H9 (cell line): Measurements from ENCODE around the gene HYAL1. TPM values are rescaled to one million over a fixed set of nuclear protein-coding genes. Genes with fewer than 3 reads are reported as not detected.

Source experiments
- DNase-seq: peaks from one replicate; pipeline ENCODE4 v3.0.0-alpha.2; 2017
- H2AFZ ChIP-seq: one replicate; pipeline ENCODE4 v1.6.1; 2013; ENCODE audit warnings: mild to moderate bottlenecking, low read length, control low read depth, moderate library complexity
- H2AK5ac ChIP-seq: 2 replicates; pipeline ENCODE4 v1.6.1; 2013; ENCODE audit warnings: low read length, control low read depth, mixed read lengths; ENCODE audit not compliant: insufficient read length
- H2BK120ac ChIP-seq: one replicate; pipeline ENCODE4 v1.6.1; 2013; ENCODE audit warnings: low read depth, mild to moderate bottlenecking, low read length, control low read depth, inconsistent platforms; ENCODE audit not compliant: poor library complexity, severe bottlenecking
- H2BK12ac ChIP-seq: 2 replicates; pipeline ENCODE4 v1.6.1; 2013; ENCODE audit warnings: low read length, control low read depth, mixed read lengths, low read depth; ENCODE audit not compliant: insufficient read length
- H2BK15ac ChIP-seq: 2 replicates; pipeline ENCODE4 v1.6.1; 2013; ENCODE audit warnings: low read depth, low read length, control low read depth
- H2BK20ac ChIP-seq: one replicate; pipeline ENCODE4 v1.6.1; 2013; ENCODE audit warnings: low read depth, mild to moderate bottlenecking, low read length, control low read depth, inconsistent platforms; ENCODE audit not compliant: poor library complexity, severe bottlenecking
- H2BK5ac ChIP-seq: 2 replicates; pipeline ENCODE4 v1.6.1; 2013; ENCODE audit warnings: low read length, control low read depth, mixed read lengths; ENCODE audit not compliant: insufficient read length
- H3K14ac ChIP-seq: 2 replicates; pipeline ENCODE4 v1.6.1; 2013; ENCODE audit warnings: low read length, control low read depth; ENCODE audit not compliant: insufficient read depth
- H3K18ac ChIP-seq: 2 replicates; pipeline ENCODE4 v1.6.1; 2013; ENCODE audit warnings: low read depth, mild to moderate bottlenecking, mixed read lengths, low read length, control low read depth; ENCODE audit not compliant: insufficient read length
- H3K23ac ChIP-seq: 2 replicates; pipeline ENCODE4 v1.6.1; 2013; ENCODE audit warnings: low read length, control low read depth, mixed read lengths, low read depth; ENCODE audit not compliant: insufficient read length
- H3K23me2 ChIP-seq: 2 replicates; pipeline ENCODE4 v1.6.1; 2013; ENCODE audit warnings: low read depth, mild to moderate bottlenecking, mixed read lengths, low read length, control low read depth; ENCODE audit not compliant: insufficient read length, poor library complexity, severe bottlenecking
- H3K27ac ChIP-seq: 2 replicates; pipeline ENCODE4 v1.5.1; 2013; ENCODE audit warnings: low read length, control low read depth, mixed read lengths, low read depth; ENCODE audit not compliant: insufficient read length
- H3K27me3 ChIP-seq: 2 replicates; pipeline ENCODE4 v1.6.1; 2013; ENCODE audit warnings: low read length, control low read depth, inconsistent platforms; ENCODE audit not compliant: insufficient read depth
- H3K4ac ChIP-seq: 2 replicates; pipeline ENCODE4 v1.6.1; 2013; ENCODE audit warnings: low read depth, mild to moderate bottlenecking, control low read depth, inconsistent platforms, low read length, moderate library complexity
- H3K4me1 ChIP-seq: 2 replicates; pipeline ENCODE4 v1.6.1; 2013; ENCODE audit warnings: low read length, control low read depth, inconsistent platforms; ENCODE audit not compliant: insufficient read depth
- H3K4me2 ChIP-seq: 2 replicates; pipeline ENCODE4 v1.6.1; 2013; ENCODE audit warnings: low read length, control low read depth, mixed read lengths; ENCODE audit not compliant: insufficient read length, insufficient read depth
- H3K56ac ChIP-seq: 2 replicates; pipeline ENCODE4 v1.6.1; 2013; ENCODE audit warnings: low read depth, mild to moderate bottlenecking, mixed read lengths, low read length, control low read depth; ENCODE audit not compliant: insufficient read length
- H3K79me1 ChIP-seq: 2 replicates; pipeline ENCODE4 v1.6.1; 2013; ENCODE audit warnings: low read depth, mild to moderate bottlenecking, moderate library complexity, low read length, control low read depth, inconsistent platforms; ENCODE audit not compliant: insufficient read depth, poor library complexity, severe bottlenecking
- H3K79me2 ChIP-seq: 2 replicates; pipeline ENCODE4 v1.6.1; 2013; ENCODE audit warnings: low read length, control low read depth, inconsistent platforms; ENCODE audit not compliant: insufficient read depth
- H3K9ac ChIP-seq: 2 replicates; pipeline ENCODE4 v1.6.1; 2013; ENCODE audit warnings: low read length, control low read depth, mixed read lengths; ENCODE audit not compliant: insufficient read length; ENCODE audit errors: extremely low read depth
- H3K9me3 ChIP-seq: one replicate; pipeline ENCODE4 v1.6.1; 2013; ENCODE audit warnings: low read depth, low read length, inconsistent platforms; ENCODE audit not compliant: control insufficient read depth
- H3T11ph ChIP-seq: one replicate; pipeline ENCODE4 v1.6.1; 2013; ENCODE audit warnings: mild to moderate bottlenecking, low read length, control low read depth, inconsistent platforms
- H4K20me1 ChIP-seq: one replicate; pipeline ENCODE4 v1.6.1; 2013; ENCODE audit not compliant: control insufficient read depth, insufficient read length, insufficient read depth
- H4K5ac ChIP-seq: 2 replicates; pipeline ENCODE4 v1.6.1; 2013; ENCODE audit warnings: low read depth, mild to moderate bottlenecking, mixed read lengths, low read length, control low read depth; ENCODE audit not compliant: insufficient read length
- H4K8ac ChIP-seq: replicated peaks from 2 replicates; pipeline ENCODE4 v1.6.1; 2013; ENCODE audit warnings: low read length, control low read depth, mixed read lengths, low read depth; ENCODE audit not compliant: insufficient read length
- H4K91ac ChIP-seq: 2 replicates; pipeline ENCODE4 v1.6.1; 2013; ENCODE audit warnings: low read depth, mild to moderate bottlenecking, moderate library complexity, mixed read lengths, low read length, control low read depth; ENCODE audit not compliant: insufficient read length
- H3K27ac Mint-ChIP-seq, 3 experiments: 2 replicates in 2 of 3; 3 replicates in 1 of 3; pipeline ENCODE4 v1.8.0; 2020 to 2021; ENCODE audit warnings: mixed read lengths in 3 of 3, mild to moderate bottlenecking in 1 of 3, moderate library complexity in 1 of 3
- H3K27me3 Mint-ChIP-seq: 2 replicates; pipeline ENCODE4 v1.8.0; 2021; ENCODE audit warnings: low read depth, mild to moderate bottlenecking, moderate library complexity, mixed read lengths
- H3K36me3 Mint-ChIP-seq, 3 experiments: 2 replicates in 2 of 3; 3 replicates in 1 of 3; pipeline ENCODE4 v1.8.0; 2020 to 2021; ENCODE audit warnings: low read depth in 3 of 3, mixed read lengths in 3 of 3; ENCODE audit not compliant: insufficient read depth in 1 of 3
- H3K4me1 Mint-ChIP-seq, 2 experiments: 2 replicates each; pipeline ENCODE4 v1.8.0; 2020; ENCODE audit warnings: mixed read lengths in 2 of 2
- H3K4me3 Mint-ChIP-seq, 2 experiments: 2 replicates in 1 of 2; 3 replicates in 1 of 2; pipeline ENCODE4 v1.8.0; 2020 to 2021; ENCODE audit warnings: mild to moderate bottlenecking in 2 of 2, mixed read lengths in 2 of 2, moderate library complexity in 1 of 2
- H3K9me3 Mint-ChIP-seq, 2 experiments: 2 replicates in 1 of 2; 3 replicates in 1 of 2; pipeline ENCODE4 v1.8.0; 2020; ENCODE audit warnings: mild to moderate bottlenecking in 2 of 2, mixed read lengths in 2 of 2, moderate library complexity in 1 of 2
- CTCF ChIP-seq: fragments of 200-600 bp; sonication (generic); conservative IDR thresholded peaks from 3 replicates; pipeline ENCODE4 v1.8.0; 2021; ENCODE audit warnings: antibody characterized with exemption, mild to moderate bottlenecking
- WGBS: extraction: QIAGEN DNeasy Blood & Tissue Kit; methylation state at CpG from one replicate; pipeline ENCODE4 v1.1.7; 2013; ENCODE audit warnings: missing lambda C conversion rate, low lambda C conversion rate, mixed read lengths; ENCODE audit not compliant: insufficient read length; ENCODE audit errors: extremely low coverage; 5-methylcytosine and 5-hydroxymethylcytosine counted together
- total RNA-seq: library from RNA; stranded (reverse); gene quantifications from 2 replicates; pipeline ENCODE4 v1.2.1, GENCODE V29; 2021

The HYAL1 gene
- total RNA-seq, 1 experiment from 2014 or later, result 2.0 TPM

DNA sequence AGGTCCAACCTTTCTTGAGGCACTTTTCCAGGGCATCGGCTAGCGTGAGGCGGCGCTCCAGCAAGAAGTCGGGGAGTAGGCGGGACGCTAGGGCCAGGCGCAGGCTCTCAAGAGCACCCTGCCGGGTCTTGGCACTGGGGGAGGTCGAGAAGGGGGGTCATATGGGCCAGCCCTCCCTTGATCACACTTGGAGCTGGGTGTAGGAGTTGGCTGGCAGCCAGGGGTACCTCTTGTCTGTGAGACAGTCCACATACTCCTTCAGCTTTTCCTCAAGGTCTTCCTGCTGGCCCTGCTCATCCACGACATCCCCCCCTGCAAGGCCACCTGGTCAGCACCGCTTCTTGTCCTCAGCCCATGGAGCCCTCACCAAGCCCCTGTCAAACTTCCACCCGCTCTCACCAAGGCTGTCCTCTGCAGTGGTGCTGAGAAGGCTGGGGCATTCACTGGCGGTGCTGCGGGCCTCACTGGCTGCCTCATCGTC, 13.2 kb downstream of the HYAL1 start:
- TF ChIP-seq CTCF, result no peak
- H4K91ac ChIP-seq, result no peak overlapping the region
- H3K79me1 ChIP-seq, result no peaks in the 10 kb centered on the region
- no peak overlapping the region for H3K27ac ChIP-seq
- H3K27me3 Mint-ChIP-seq, result no peaks in the 10 kb centered on the region
- no CpG with 5 or more reads among the region's 16 CpGs for WGBS
- no peak overlapping the region for H2BK20ac ChIP-seq
- peaks cover 26 to 44% (median 40%) of the 10 kb centered on the region in 3 experiments; a peak in 6 of 7 replicates for H3K36me3 Mint-ChIP-seq
- peaks cover 11% of the 10 kb centered on the region in 2 experiments for H3K4me1 Mint-ChIP-seq
- no peak overlapping the region for H4K8ac ChIP-seq
- H4K5ac ChIP-seq, result no peak overlapping the region
- H4K20me1 ChIP-seq, result no peaks in the 10 kb centered on the region
- no peak overlapping the region for H2AK5ac ChIP-seq
- no peak overlapping the region for H3K14ac ChIP-seq
- peak overlapping the region; percentile 55 to 82; a peak in 4 of 5 replicates for H3K4me3 Mint-ChIP-seq
- no peak overlapping the region for H3K18ac ChIP-seq
- H3K79me2 ChIP-seq, result peaks cover 3% of the 10 kb centered on the region; the same call in 1 of the 2 replicates
- H3K4me2 ChIP-seq, result no peak overlapping the region
- no peaks in the 10 kb centered on the region; a peak in 1 of 5 replicates for H3K9me3 Mint-ChIP-seq
- no peak overlapping the region for H3K9ac ChIP-seq
- H3K23me2 ChIP-seq, result peaks cover 5% of the 10 kb centered on the region
- no peaks in the 10 kb centered on the region for H3K27me3 ChIP-seq
- DNase-seq, result no peak
- no peak overlapping the region for H2BK15ac ChIP-seq
- H3K23ac ChIP-seq, result no peak overlapping the region
- no peak overlapping the region for H3K27ac Mint-ChIP-seq
- no peak overlapping the region for H2BK120ac ChIP-seq
- H3K56ac ChIP-seq, result no peak overlapping the region
- no peak overlapping the region for H2AFZ ChIP-seq
- no peak overlapping the region for H2BK5ac ChIP-seq
- H3K4me1 ChIP-seq, result no peaks in the 10 kb centered on the region
- H3K4ac ChIP-seq, result no peak overlapping the region
- no peak overlapping the region for H2BK12ac ChIP-seq
- no peak overlapping the region for H3T11ph ChIP-seq
- H3K9me3 ChIP-seq, result no peaks in the 10 kb centered on the region
